Measurements from ENCODE around the gene C6orf120.
A peak's percentile ranks its signal among the peaks of the same experiment; 100 is the strongest.

Gene C6orf120

DNA sequence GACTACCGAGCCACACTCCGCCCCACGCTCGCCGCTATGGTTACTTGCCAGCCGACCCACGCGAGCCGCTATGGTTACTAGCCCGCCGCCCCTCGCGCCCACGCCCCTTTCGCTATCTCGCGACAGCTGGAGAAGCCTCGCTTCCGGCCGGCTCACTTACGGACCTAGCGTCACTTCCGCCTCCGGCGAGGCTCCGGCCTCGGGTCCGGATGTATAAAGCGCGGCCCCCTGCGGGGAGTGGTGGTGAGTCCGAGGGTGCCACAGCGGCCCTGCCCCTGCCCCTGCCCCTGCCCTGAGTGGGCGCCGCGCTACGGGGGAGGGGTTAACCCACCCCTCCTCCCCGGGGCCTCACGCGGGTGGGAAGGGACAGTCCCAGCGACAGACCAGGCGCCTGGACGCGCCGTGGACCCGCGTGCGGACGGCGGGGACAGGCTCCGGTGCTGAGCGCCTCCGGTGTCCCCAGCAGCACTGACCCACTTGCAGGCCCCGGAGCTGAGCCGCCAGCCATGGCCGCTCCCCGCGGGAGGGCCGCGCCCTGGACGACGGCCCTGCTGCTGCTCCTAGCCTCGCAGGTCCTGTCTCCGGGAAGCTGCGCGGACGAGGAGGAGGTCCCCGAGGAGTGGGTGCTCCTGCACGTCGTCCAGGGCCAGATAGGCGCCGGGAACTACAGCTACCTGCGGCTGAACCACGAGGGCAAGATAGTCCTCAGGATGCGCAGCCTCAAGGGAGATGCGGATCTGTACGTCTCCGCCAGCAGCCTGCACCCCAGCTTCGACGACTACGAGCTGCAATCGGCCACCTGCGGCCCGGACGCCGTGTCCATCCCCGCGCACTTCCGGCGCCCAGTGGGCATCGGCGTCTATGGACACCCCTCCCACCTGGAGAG is at the start of gene C6orf120, which contains the start of gene WDR27:
TSS of gene C6orf120 (plus strand) at position 173 of the 886 bp plus-strand sequence. CDS start at position 507, 334 bp downstream.
TSS of gene WDR27 (minus strand) at position 76 of the 886 bp plus-strand sequence. CDS start 13,024 bp downstream, outside the sequence.
- DNase-seq: peak; percentile 98
- ATAC-seq: peak; percentile 98

DNA sequence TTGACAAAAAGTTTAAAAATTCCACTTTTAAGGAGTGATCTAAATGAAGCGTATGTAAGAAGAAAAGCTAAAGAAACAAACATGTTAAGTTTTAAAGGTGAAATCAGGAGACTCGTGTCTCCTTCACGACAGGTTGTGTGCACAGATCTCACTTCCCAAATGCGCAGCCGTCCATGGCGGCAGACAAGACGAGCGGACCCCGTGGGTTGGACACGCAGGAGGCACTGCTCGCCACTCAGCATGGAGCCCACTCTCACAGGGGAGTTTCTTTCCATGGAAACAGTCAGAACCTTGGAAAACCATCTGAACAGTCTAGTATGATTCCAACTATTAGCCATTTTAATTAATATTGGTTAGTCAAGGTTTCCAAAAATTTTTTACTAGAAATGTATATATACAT is 49.0 kb upstream of the C6orf120 start:
- DNase-seq (no peak), ATAC-seq (no peak)

DNA sequence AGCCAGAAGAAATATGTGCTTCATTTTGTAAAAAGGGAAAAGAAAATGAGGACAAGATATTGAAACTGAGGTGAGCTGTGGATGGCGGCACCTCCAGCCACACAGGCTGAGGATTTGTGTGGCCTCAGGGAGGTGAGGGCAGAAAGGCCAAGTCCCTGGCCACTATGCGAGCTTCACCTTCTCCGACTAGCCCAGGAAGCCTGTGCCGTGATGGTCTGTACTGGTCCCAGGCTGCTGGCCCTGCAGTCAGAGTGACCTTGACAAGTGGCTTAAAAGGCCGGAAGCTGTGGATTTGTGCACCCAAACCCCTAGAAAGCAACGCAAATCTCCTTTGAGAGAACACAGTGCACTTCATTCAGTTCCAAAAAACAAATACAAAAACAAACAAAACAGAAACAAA is 48.2 kb upstream of the C6orf120 start:
- no peak for ATAC-seq

DNA sequence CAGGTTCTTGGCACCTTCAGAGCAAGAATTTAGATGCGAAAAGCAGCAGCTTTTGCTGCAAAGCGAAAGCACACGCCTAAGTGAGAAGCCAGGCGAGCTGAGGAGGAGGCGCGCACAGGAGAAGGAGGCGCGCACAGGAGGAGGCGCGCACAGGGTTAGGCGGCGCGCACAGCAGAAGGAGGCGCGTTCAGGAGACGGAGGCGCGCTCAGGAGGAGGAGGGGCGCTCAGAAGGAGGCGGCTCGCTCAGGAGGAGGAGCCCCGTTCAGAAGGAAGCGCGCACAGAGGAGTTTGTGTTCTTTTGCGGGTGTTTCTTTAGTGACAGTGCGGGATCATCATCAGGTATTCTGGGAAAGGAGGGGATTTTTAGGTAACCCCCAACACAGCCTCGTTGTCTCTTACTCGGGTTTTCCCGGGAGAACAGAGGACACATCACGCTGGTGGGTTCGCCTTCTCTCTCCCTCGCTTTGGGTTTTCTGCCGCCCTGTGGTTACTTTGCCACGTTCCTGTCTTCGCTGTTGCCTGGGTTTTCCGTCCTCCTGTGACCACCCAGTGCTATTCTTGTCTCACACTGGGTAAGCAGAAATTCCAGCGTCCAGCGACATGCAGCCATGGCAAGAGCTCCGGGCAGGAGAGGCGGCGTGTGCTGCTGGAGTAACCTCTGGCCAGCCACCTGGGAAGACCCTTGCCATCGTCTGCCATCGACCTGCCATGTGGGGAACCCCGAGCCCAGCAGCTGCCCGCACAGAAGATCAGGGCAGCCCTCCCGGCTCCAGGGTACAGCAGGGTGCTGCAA is 47.1 kb upstream of the C6orf120 start:
- ATAC-seq: peak; percentile 90
- DNase-seq: peak; percentile 56

More for the DNA sequence above, 48.2 kb upstream of the C6orf120 start:
- DNase-seq: no peak

DNA sequence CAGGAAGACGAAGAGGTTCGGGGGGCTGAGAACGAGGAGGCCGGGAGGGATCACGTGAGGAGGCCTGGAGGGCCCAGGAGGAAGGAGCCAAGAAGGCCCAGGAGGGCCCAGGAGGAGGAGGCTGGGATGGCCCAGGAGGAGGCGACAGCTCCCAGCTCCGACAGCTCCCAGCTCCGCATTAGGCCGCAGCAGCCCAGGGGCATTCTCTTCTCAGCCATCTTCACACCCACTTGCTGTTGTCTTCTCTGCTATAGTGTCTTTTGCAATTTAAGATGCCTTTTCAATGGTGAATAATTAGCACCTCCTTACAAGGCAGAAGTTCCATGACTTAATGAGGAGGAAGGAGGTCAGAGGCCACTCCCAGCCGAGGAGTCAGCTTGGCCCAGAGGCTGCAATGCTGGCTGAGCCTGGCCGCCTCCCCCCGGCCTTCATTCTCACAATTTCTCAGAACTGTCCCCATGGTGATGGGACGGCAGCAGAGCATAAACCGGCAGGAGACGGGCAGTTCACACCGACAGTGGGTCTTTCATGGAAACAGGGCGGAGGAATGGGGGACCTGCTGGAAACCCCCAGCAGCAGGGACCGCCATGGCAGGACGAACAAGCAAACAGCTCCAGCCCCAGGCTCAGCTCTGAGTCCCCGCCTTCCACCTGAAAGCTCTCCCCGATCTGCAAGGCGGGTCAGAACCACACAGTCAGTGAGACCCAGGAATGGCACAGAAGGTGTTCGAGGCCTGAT is 45.2 kb upstream of the C6orf120 start:
- DNase-seq (no peak), ATAC-seq (no peak)

DNA sequence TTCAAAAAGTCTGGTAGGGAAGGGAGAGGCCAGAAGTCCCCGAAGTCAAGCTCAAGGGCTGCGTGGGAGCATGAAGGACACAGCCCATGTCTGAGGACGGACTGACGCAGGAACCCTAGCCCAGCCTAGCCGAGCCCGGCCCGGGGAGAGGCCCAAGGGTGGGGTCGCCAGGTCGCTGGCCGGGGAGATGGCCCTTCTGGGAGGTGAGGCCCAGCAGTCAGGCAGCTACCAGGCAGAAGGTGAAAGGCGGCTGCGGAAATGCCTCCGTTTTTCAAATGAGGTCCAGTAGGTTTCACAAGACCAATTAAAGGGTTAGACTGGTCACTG is 44.7 kb upstream of the C6orf120 start:
- ATAC-seq: no peak
- no peak for DNase-seq

DNA sequence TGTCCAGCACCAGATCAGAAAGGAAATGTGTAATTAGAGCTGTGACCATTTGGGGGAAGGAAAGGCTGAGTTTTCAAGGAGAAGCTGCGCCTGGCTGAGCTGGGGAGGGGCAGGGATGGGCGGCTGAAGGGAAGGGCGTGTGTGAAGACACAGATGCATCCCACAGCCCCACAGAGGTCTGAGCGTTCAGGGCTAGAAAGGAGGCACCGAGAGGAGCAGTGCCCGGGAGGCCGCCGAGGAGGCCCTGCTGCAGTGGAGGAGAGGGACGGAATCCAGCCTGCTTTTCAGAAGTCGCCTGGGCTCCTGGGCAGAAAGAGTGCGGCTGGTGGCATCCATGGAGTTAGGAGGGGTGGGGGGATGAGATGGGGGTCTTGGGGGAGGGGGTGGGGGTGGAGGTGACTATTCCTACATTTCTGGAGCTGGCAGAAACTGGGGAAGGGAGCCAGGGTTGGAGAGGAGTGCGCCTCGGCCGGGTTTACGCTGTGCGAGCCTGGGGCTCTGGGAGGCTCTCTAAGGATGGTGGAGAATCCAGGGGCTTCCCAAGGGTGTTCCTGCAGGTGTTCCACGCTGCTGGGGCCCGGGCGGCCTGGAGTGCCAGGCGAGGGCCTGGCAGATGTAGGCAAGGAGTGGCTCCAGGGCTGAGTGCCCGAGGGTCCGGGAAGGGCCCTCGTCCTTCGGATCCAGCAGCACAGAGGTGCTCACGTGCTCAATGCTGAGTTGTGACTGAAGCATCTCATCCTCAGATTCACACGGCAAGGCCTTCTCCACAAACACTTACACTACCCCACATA is 41.9 kb upstream of the C6orf120 start:
- DNase-seq: no peak
- no peak for ATAC-seq

DNA sequence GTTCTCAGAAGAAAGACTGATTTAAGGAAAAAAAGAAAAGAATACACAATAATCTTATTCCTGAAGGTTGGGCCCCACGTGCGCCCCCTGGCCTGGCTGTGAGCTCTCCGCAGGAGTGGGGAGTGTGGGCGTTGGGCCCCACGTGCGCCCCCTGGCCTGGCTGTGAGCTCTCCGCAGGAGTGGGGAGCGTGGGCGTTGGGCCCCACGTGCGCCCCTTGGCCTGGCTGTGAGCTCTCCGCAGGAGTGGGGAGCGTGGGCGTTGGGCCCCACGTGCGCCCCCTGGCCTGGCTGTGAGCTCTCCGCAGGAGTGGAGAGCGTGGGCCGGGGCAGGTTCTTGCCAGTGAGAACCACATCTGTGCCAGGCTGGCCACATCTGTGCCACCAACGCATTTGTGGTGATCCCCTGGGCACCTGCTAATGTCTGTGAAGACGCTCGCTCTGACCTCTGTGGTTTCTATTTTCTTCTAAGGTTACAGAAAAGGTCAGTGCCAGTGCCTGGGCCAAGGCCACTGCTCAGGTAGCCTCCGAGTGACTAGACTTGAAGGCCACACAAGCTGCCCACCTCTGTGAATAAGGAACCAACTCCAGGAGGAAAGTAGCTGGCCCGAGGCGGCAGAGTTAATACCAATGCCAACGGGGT is 41.1 kb upstream of the C6orf120 start:
- ATAC-seq (no peak), DNase-seq (no peak)

DNA sequence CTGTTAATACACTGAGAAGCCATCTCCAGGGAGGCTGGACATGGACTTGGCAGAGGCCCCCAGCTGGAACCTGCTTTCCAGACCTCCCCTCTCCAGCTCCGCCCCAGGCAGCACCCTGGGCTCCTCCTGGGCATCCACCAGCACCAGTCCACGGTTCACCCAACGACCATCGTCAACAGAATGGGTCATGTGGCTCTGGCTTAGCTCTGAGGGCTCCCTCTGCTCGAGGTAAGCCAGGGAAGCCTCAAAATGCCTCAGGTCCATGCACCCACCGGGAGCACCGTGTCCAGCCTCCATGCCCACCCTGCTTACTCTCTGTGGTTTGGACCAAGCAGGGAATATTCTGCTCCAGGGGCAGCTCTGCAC is 40.6 kb upstream of the C6orf120 start:
- ATAC-seq (no peak), DNase-seq (no peak)

DNA sequence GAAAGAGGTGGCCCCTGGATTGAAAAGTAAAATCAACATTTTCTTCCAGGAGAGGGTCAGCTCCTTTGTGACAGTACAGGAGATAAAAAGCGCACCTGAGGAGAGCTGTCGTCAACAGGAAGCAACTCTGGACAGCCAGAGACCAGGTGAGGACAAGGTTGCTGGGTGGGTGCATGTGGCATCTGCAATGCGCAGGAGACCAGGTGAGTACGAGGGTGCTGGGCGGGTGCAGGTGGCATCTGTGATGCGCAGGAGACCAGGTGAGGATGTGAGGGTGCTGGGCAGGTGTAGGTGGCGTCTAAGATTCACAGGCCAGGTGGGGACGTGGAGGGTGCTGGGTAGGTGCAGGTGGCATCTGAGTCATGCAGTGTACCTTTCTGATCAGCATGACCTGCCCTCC is 38.5 kb upstream of the C6orf120 start:
- ATAC-seq (no peak), DNase-seq (no peak)

DNA sequence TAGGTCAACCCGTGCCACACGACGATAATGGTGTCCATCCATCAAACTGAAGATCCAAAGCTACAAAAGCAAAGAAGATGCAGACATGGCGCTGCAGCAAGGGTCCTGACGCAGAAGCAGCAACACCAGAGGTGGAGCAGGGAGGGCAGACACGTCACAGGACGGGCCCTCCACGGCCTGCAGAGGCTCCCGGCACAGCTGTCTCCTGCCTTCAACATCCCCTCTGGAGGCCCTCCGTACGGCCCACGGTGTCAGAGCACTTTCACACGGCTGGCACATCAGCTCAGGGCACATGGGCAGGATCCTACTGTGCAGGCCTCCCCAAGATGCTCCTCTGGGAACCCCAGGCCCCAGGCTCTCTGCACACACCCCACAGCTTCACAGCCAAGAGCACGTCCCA is 37.7 kb upstream of the C6orf120 start:
- ATAC-seq (no peak), DNase-seq (no peak)

DNA sequence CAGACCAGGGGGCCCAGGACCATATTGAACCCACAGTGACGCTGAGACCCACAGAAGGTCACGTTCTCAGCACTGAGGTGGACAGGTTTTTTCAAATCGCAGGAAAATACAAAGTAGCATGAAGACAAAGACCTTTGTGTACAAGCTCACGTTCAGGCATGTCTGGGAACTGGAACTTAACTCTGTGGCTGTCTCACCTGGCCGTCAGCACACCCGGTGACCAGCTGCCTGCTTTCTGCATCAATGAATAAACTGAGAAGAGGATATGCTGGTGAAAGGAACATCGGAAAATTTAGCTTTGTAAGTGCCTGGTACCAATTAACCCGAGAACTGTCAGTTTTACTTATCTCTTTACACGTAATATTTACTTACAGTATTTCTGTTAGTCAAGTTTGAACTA is 36.6 kb upstream of the C6orf120 start:
- ATAC-seq (no peak), DNase-seq (no peak)

DNA sequence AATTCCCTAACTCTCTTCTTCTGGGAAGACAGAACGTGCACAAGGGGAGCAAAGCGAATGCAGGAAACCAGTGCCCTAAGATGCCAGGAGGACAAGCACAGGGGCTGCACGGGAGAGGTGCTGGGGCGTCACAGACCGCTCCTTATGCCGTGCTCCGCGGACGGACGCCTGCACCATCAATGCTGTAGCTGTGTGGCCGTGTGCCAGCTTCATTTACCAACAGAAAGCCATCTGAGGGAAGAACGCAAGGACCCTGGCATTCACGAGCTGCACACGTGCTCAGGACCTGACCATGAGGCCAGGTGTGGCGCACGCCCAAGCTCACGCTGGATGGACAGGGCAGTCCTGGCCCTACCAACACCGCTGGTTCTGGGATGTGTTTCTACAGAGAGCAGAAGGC is 35.5 kb upstream of the C6orf120 start:
- ATAC-seq: no peak

DNA sequence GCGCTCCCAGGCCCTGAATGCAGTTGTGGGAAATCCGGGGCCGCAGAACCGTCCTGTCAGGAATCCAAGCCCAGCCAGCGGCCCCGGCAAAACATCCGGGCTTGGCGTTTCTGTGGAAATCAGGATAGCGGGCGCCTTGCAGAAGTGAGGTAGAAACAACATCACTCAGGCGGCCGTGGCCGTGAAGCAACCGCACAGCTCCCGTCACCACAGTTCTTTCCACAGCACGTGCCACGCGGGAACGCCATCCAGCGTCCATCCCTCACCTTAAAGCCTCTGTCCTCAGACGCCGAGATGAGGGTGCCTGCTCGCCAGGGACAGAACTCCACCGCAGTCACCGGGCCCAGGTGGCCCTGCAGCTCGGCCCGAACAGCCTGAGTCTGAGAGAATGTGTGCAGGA is 34.2 kb upstream of the C6orf120 start:
- DNase-seq (no peak), ATAC-seq (no peak)

More for the DNA sequence above, 35.5 kb upstream of the C6orf120 start:
- DNase-seq: no peak

DNA sequence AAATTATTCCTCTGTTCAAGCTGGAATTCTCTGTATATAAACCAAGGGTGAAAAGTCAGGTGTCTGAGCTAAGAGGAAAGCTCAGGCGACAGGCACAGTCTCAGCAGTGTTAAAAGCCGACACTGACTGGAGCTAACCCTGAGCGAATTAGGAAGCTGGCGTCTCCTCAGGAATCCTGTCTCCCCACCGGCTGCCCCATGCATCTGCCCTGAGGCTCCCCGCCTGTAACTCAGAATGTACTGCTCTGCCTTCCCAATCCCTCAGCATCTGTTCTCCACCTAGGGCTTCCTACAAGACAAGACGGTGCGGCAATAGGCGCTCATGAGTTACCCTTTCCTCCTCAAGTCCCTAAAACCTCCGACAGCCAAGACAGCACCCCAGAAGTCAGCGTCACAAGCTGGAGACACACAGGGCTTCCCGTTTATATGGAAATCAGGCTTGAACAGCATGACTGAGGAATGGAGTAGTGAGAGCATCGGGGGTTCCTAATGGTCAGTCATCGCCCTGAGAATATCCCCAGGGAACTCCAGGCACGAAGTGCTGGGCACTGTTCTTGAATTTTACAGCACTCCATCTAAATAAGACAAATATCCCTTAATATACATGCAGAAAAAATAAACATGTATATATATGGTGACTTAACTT is 33.6 kb upstream of the C6orf120 start:
- ATAC-seq (no peak), DNase-seq (no peak)

DNA sequence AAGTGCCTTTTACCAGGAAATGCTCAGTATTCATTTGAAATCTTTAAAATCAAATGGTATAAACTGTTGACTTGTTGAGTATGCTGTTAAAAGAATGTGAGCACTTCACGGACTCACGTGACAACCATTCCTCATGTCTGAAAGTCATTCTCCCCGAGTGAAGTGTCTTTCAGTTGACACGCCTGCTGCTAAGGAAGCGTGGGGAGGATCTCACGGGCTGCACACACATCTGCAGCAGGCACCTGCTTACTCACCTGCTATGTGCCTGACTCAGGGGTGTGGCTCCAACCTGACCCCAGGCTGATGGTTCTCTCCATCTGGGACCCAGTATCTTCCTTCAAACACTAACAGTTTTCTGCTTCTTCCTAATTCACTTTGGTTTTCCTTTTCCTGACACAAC is 32.8 kb upstream of the C6orf120 start:
- ATAC-seq: no peak

DNA sequence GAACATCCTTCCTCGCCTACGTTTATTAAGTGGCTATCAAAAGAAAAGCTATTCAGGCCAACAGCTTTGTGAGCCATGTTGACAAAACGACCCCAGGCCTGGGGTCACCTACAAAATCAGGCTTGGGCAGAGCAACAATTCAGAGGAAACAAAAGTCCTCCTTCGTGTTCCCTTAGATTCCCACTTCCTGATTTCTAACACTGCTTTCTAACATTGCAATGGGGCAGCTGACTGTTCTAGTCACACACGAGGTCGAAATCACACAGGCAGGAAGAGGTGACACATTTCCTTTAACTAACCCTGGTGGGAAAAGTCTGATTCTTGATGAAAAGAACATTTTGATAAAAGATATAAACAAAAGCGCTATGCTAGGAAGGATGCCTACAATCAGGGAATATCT is 32.0 kb upstream of the C6orf120 start:
- no peak for ATAC-seq
- DNase-seq: no peak

More for the DNA sequence above, 32.8 kb upstream of the C6orf120 start:
- no peak for DNase-seq

DNA sequence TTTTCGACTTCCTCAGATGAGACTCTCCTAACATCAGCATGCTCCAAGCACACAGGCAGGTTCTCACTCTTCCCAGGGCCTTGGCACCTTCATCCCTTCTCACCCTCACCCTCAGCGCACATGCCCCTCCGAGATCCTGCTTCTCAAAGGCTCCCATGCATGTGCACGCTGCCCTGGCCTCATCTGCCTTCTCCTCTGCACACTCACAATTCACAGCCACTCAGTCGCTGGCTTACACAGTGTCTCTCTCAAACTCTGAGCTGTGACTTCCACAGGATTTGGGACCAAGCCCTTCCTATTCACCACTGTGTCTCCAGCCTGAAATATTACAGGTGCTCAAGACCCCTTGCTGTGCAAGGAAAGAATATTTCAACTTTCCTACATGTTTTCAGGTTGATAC is 30.4 kb upstream of the C6orf120 start:
- ATAC-seq: no peak

DNA sequence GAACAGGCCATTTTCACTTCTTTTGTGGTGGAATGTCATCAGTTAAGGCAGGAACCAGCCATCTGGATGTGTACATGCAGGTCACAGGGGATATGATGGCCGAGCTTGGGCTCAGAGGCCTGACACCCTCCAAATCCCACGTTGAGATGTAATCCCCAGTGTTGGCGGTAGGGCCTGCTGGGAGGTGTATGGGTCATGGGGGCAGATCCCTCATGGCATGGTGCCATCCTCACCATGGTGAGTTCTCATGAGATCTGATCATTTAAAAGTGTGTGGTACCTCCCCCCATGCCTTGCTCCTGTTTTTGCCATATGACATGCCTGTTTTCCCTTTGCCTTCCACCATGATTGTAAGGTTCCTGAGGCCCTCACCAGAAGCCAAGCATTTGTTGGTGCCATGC is 26.9 kb upstream of the C6orf120 start:
- ATAC-seq (no peak), DNase-seq (no peak)

More for the DNA sequence above, 30.4 kb upstream of the C6orf120 start:
- no peak for DNase-seq

DNA sequence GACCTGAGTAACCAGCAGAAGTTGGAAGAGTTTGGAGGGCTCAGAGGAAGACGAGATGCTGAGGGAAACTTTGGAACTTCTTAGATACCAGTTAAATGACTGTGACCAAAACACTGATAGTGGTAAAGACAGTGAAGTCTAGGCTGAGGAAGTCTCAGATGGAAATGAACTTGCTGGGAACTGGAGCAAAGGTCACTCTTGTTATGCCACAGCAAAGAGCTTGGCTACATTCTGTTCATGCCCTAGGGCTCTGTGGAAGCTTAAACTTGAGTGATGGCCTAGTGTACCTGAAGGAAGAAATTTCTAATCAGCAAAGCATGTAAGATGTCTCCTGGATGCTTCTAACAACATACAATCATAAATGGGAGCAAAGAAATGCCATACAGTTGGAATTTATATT is 24.8 kb upstream of the C6orf120 start:
- DNase-seq (no peak), ATAC-seq (no peak)

DNA sequence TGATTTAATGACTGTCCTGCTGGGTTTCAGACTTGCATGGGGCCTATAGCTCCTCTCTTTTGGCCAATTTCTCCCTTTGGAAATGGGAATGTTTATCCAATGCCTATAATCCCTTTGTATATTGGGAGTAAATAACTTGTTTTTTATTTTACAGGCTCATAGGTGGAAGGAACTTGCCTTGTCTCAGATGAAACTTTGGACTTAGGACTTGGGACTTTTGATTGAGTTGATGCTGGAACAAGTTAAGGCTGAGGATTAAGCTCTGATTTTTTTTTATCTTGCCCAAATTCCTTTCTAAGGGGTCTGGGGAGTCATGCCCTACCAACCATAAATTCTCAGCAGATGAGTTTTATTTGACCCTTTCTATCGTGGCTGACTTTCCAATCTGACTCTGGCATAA is 23.6 kb upstream of the C6orf120 start:
- DNase-seq (no peak), ATAC-seq (no peak)
